ENCODE results near the gene ATP6V1B1.

DNA sequence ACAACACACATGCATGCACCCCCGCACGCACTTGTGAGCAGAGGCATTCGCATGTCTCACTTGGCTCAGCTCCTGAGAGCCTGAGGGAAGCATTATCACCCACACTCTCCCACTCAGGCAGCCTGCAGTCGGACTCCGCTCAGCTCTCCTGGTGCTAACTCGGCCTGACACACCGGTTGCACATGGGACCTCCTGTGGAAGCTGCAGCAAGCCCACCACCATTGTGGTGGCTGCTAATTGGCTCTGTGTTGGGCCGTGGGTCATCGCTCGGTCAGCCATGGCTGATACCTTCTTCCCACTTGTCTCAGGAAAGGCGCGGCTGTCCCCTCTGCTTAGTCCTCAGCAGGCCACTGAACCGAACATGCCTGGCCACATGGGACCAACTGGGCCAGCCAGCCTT lies 72.6 kb downstream of the ATP6V1B1 start:
- TF ChIP-seq RAD51 (IDR thresholded peaks at IDR 0.05) (no peak), NRF1 (conservative IDR thresholded peaks at IDR 0.05; ENCODE audit: low read depth, low read length) (no peak), HCFC1 (IDR thresholded peaks at IDR 0.05; ENCODE audit: low read length) (no peak), EZH2 (IDR thresholded peaks at IDR 0.05; ENCODE audit: borderline replicate concordance, control insufficient read depth, low read depth, low read length) (no peak), RAD21 (IDR thresholded peaks at IDR 0.05; ENCODE audit: insufficient read depth, low read depth, low read length) (no peak), BHLHE40 (IDR thresholded peaks at IDR 0.05; ENCODE audit: borderline replicate concordance in 1 of 2, low read depth in 2 of 2, low read length in 1 of 2) (no peak), NFIC (IDR thresholded peaks at IDR 0.05; ENCODE audit: low read depth, low read length) (no peak), TCF7 (IDR thresholded peaks at IDR 0.05; ENCODE audit: borderline replicate concordance) (no peak)
- TF ChIP-seq, protein P1, sequence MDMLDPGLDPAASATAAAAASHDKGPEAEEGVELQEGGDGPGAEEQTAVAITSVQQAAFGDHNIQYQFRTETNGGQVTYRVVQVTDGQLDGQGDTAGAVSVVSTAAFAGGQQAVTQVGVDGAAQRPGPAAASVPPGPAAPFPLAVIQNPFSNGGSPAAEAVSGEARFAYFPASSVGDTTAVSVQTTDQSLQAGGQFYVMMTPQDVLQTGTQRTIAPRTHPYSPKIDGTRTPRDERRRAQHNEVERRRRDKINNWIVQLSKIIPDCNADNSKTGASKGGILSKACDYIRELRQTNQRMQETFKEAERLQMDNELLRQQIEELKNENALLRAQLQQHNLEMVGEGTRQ (IDR thresholded peaks at IDR 0.05; ENCODE audit: borderline replicate concordance, low read depth, low read length), result no peak
- TF ChIP-seq, protein P2, sequence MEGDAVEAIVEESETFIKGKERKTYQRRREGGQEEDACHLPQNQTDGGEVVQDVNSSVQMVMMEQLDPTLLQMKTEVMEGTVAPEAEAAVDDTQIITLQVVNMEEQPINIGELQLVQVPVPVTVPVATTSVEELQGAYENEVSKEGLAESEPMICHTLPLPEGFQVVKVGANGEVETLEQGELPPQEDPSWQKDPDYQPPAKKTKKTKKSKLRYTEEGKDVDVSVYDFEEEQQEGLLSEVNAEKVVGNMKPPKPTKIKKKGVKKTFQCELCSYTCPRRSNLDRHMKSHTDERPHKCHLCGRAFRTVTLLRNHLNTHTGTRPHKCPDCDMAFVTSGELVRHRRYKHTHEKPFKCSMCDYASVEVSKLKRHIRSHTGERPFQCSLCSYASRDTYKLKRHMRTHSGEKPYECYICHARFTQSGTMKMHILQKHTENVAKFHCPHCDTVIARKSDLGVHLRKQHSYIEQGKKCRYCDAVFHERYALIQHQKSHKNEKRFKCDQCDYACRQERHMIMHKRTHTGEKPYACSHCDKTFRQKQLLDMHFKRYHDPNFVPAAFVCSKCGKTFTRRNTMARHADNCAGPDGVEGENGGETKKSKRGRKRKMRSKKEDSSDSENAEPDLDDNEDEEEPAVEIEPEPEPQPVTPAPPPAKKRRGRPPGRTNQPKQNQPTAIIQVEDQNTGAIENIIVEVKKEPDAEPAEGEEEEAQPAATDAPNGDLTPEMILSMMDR (IDR thresholded peaks at IDR 0.05 in 2 of 3, conservative IDR thresholded peaks at IDR 0.05 in 1 of 3; ENCODE audit: control insufficient read depth in 2 of 3, extremely low read depth in 1 of 3, insufficient read depth in 1 of 3, low read depth in 3 of 3, low read length in 3 of 3), result no peak

Data from GM12878 (cell line).